Activated naive CD8-positive, alpha-beta T cell (primary cell): Measurements from ENCODE around the gene PCGF1.

ENCODE experiments used
- H3K27ac Mint-ChIP-seq: one replicate; pipeline ENCODE4 v1.8.0; 2021; ENCODE audit warnings: mixed read lengths
- H3K27me3 Mint-ChIP-seq: one replicate; pipeline ENCODE4 v1.8.0; 2021; ENCODE audit warnings: mixed read lengths
- H3K36me3 Mint-ChIP-seq: one replicate; pipeline ENCODE4 v1.8.0; 2021; ENCODE audit warnings: mixed read lengths
- H3K4me1 Mint-ChIP-seq: one replicate; pipeline ENCODE4 v1.8.0; 2021; ENCODE audit warnings: low read depth, mixed read lengths
- H3K4me3 Mint-ChIP-seq: one replicate; pipeline ENCODE4 v1.8.0; 2021; ENCODE audit warnings: mild to moderate bottlenecking, mixed read lengths
- H3K9me3 Mint-ChIP-seq: one replicate; pipeline ENCODE4 v1.8.0; 2021; ENCODE audit warnings: low read depth, mixed read lengths

Gene PCGF1

GRCh38 chr2:74548285-74548899, 40.9 kb upstream of the PCGF1 start:
- Mint-ChIP-seq H3K9me3 (no peaks in the 10 kb centered on the region), H3K27ac (no peak overlapping the region), H3K4me1 (peaks cover 8% of the 10 kb centered on the region), H3K4me3 (peak overlapping the region; percentile 87), H3K27me3 (peaks cover 33% of the 10 kb centered on the region), H3K36me3 (no peaks in the 10 kb centered on the region)

GRCh38 chr2:74546004-74546403, 38.5 kb upstream of the PCGF1 start:
- peaks cover 2% of the 10 kb centered on the region for H3K36me3 Mint-ChIP-seq
- H3K27me3 Mint-ChIP-seq: peaks cover 36% of the 10 kb centered on the region
- no peaks in the 10 kb centered on the region for H3K9me3 Mint-ChIP-seq
- H3K27ac Mint-ChIP-seq: no peak overlapping the region
- peaks cover 8% of the 10 kb centered on the region for H3K4me1 Mint-ChIP-seq
- no peak overlapping the region for H3K4me3 Mint-ChIP-seq

- peaks cover 28% of the 10 kb centered on the region for H3K27me3 Mint-ChIP-seq
- H3K27ac Mint-ChIP-seq: no peak overlapping the region
- no peaks in the 10 kb centered on the region for H3K9me3 Mint-ChIP-seq
Observed at GRCh38 chr2:74544634-74545033, 37.1 kb upstream of the PCGF1 start.

DNA sequence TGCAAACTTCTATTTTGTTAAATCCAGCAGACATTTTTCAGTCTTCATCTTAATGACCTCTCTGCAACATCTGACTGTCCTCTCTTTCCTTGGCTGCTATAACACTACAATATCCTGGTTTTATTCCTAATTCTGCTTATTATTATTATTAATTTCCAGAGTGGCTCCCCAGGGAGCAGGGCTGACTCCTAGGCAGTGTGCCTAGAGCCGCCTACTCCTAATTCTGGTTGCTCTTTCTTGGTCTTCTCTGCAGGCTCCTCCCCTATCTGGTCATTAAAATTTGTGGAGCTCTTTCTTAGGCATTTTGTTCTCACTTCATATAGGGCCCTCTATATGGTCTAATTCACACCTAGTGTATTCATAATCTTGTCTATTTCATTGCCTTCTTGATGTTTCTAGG, 35.5 kb upstream of the PCGF1 start:
- no peaks in the 10 kb centered on the region for H3K9me3 Mint-ChIP-seq
- no peaks in the 10 kb centered on the region for H3K4me1 Mint-ChIP-seq
- peaks cover 2% of the 10 kb centered on the region for H3K36me3 Mint-ChIP-seq
- no peak overlapping the region for H3K4me3 Mint-ChIP-seq
- H3K27me3 Mint-ChIP-seq: peaks cover 21% of the 10 kb centered on the region
- no peak overlapping the region for H3K27ac Mint-ChIP-seq

More at GRCh38 chr2:74544634-74545033, 37.1 kb upstream of the PCGF1 start:
- H3K4me1 Mint-ChIP-seq: peaks cover 7% of the 10 kb centered on the region
- H3K4me3 Mint-ChIP-seq: no peak overlapping the region
- peaks cover 2% of the 10 kb centered on the region for H3K36me3 Mint-ChIP-seq

DNA sequence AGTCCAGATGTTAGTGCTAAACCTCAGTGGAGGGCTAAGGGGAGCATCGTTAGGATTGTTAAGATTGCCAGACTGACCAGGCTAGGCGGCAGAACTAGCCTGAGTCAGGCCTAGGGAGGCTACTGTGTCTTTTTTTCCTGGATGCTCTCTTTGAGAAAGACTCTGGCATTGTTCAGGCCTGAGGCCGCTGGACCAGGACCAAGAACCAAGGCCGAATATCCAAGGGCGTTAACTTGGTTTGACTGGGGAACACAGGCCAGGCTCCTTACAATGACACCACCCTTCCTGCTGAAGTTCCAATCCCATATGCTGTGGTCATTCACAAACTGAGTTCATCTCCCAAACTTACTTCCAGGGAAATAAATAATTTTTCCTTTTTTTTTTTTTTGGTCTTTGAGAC, 32.8 kb upstream of the PCGF1 start:
- Mint-ChIP-seq H3K27ac (no peak overlapping the region), H3K4me1 (no peaks in the 10 kb centered on the region), H3K27me3 (peaks cover 15% of the 10 kb centered on the region), H3K36me3 (peaks cover 2% of the 10 kb centered on the region), H3K9me3 (no peaks in the 10 kb centered on the region), H3K4me3 (no peak overlapping the region)

DNA sequence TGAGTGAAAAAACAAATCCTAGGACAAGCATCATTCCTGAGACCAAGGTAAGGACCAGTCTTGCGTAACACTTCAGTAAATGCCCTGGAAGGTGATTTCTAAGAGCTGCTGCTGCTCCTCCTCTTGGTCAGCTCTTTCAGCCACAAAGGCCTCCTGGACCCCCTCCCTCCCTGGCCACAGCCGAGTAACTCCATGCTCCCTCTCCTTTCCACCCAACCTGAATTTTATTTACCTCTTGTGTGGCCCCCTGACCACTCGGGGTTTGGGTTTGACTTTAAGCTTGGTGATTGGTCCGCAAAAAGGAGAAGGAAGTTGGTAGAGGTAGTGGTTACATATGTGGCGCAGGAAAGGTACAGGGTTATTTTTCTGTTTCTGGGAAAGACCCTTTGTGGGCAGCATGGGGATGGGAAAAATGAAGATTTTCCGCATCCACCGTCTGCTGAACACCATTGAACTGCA, 31.4 kb upstream of the PCGF1 start:
- no peaks in the 10 kb centered on the region for H3K9me3 Mint-ChIP-seq
- no peak overlapping the region for H3K4me3 Mint-ChIP-seq
- no peaks in the 10 kb centered on the region for H3K4me1 Mint-ChIP-seq
- H3K27ac Mint-ChIP-seq: no peak overlapping the region
- peaks cover 2% of the 10 kb centered on the region for H3K36me3 Mint-ChIP-seq
- H3K27me3 Mint-ChIP-seq: peaks cover 11% of the 10 kb centered on the region

DNA sequence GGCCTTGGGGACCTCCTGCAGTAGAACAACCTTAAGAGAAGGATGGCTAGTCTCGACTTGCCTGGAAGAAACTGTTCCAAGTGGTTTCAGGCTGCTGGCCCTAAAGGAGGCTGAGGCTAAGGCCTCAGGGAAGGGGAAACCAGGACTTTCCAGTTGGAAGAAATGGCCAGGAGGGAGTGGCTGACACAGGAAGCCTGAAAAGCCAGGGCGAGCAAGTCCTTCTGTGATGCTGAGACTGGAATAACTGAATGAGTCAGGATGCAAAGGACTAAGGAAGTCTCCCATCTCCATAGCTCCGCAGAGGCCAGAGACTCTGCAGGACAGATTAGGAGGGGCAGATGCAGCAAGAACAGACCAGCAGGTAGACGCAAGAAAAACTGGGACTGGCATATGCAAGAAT, 29.6 kb upstream of the PCGF1 start:
- H3K9me3 Mint-ChIP-seq: no peaks in the 10 kb centered on the region
- H3K36me3 Mint-ChIP-seq: peaks cover under 1% of the 10 kb centered on the region
- H3K4me3 Mint-ChIP-seq: no peak overlapping the region
- H3K27ac Mint-ChIP-seq: no peak overlapping the region
- peaks cover 4% of the 10 kb centered on the region for H3K27me3 Mint-ChIP-seq
- H3K4me1 Mint-ChIP-seq: peaks cover 4% of the 10 kb centered on the region

- Mint-ChIP-seq H3K4me3 (no peak overlapping the region), H3K27ac (no peak overlapping the region), H3K36me3 (peaks cover 2% of the 10 kb centered on the region), H3K4me1 (peaks cover 10% of the 10 kb centered on the region), H3K27me3 (peaks cover 3% of the 10 kb centered on the region), H3K9me3 (no peaks in the 10 kb centered on the region)
Observed at GRCh38 chr2:74536166-74536950, 28.9 kb upstream of the PCGF1 start.

GRCh38 chr2:74535440-74535965, 28.0 kb upstream of the PCGF1 start:
- Mint-ChIP-seq H3K27me3 (peaks cover 3% of the 10 kb centered on the region), H3K4me3 (no peak overlapping the region), H3K4me1 (peaks cover 19% of the 10 kb centered on the region), H3K9me3 (no peaks in the 10 kb centered on the region), H3K27ac (no peak overlapping the region), H3K36me3 (peaks cover 2% of the 10 kb centered on the region)

DNA sequence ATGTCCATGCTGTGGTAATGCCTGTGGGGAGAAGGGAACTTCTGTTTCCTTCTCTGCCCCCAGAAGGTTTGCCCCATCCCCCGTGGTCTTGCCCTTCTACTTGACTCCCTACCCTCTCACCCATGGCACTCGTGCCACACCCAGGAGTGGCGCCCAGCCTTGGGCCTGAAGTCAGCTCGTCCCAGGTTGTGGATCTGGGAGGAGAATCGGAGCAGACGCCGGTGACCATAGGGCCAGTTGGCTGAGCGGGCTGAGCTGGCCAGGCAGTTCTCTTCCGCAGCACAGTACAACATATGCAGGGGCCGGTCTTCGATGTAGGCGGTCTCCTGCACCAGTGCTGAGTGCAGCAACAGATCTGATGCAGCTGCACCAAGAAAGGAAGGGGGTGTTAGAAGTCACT, 26.9 kb upstream of the PCGF1 start:
- peaks cover 3% of the 10 kb centered on the region for H3K27me3 Mint-ChIP-seq
- H3K36me3 Mint-ChIP-seq: peaks cover 2% of the 10 kb centered on the region
- H3K9me3 Mint-ChIP-seq: no peaks in the 10 kb centered on the region
- no peak overlapping the region for H3K27ac Mint-ChIP-seq
- H3K4me1 Mint-ChIP-seq: peaks cover 20% of the 10 kb centered on the region
- H3K4me3 Mint-ChIP-seq: no peak overlapping the region

DNA sequence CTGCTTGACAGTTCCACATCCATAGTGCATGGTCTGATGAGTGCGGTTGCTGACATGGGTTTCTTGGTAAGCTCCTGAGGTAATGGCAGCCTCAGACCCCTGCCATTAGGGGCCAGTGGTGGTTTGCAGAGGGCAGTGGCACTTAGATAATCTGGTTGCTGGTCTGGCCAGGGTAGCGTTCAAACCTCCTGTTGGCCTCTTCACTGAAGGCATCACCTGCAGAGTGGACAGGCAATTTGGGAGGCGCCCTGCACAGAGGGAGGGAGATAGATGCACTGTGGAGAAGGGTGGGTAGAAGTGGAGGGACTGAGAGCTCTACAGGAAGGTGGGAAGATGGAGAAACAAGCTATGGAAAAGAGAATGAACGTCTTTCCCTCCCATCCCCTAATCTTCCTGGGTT, 26.0 kb upstream of the PCGF1 start:
- Mint-ChIP-seq H3K4me3 (no peak overlapping the region), H3K27me3 (peaks cover 2% of the 10 kb centered on the region), H3K9me3 (no peaks in the 10 kb centered on the region), H3K36me3 (peaks cover 6% of the 10 kb centered on the region), H3K27ac (no peak overlapping the region), H3K4me1 (peaks cover 20% of the 10 kb centered on the region)

GRCh38 chr2:74532222-74532621, 24.7 kb upstream of the PCGF1 start:
- peak overlapping the region; percentile 7 for H3K27ac Mint-ChIP-seq
- no peaks in the 10 kb centered on the region for H3K9me3 Mint-ChIP-seq
- H3K27me3 Mint-ChIP-seq: no peaks in the 10 kb centered on the region
- H3K36me3 Mint-ChIP-seq: peaks cover 9% of the 10 kb centered on the region
- peaks cover 27% of the 10 kb centered on the region for H3K4me1 Mint-ChIP-seq
- H3K4me3 Mint-ChIP-seq: peak overlapping the region; percentile 63

DNA sequence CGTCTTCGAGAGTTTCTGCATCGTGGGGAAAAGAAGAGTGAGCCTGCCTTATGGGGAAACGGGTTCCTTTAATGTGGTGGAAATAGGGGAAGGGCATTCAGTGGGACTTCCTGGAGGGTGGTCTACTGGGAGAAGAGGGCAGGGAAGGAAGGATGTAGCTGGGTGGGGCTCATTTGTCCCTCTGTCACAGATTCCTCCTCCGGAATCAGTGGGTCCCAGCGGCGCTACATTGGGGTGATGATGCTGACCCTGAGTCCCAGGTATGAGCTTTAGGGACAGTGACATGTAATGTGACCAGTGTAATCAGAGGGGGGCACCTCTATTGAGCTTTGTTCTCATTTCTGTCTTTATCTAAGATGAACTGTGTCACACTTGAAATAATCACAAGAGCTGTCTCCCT, 24.2 kb upstream of the PCGF1 start:
- no peak overlapping the region for H3K27ac Mint-ChIP-seq

DNA sequence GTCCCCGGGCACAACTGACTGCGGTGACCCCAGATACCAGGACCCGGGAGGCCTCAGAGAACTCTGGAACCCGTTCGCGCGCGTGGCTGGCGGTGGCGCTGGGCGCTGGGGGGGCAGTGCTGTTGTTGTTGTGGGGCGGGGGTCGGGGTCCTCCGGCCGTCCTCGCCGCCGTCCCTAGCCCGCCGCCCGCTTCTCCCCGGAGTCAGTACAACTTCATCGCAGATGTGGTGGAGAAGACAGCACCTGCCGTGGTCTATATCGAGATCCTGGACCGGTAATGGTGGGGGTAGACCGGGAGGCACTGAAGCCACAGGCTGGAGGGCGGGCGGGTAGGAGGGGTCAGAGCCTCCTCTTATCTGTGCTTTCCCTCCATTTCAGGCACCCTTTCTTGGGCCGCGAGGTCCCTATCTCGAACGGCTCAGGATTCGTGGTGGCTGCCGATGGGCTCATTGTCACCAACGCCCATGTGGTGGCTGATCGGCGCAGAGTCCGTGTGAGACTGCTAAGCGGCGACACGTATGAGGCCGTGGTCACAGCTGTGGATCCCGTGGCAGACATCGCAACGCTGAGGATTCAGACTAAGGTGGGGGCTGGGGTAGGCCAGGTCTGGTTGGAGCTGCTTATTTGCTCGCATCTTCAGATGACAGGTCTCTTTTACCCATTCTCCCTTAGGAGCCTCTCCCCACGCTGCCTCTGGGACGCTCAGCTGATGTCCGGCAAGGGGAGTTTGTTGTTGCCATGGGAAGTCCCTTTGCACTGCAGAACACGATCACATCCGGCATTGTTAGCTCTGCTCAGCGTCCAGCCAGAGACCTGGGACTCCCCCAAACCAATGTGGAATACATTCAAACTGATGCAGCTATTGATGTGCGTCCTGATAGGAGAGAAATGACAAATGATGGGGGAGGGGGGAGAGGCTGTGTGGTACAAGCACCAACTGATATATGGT, 23.0 kb upstream of the PCGF1 start:
- H3K4me3 Mint-ChIP-seq: peak overlapping the region; percentile 98

More for the DNA sequence above, 24.2 kb upstream of the PCGF1 start:
- Mint-ChIP-seq H3K36me3 (peaks cover 12% of the 10 kb centered on the region), H3K4me3 (peak overlapping the region; percentile 98), H3K4me1 (peaks cover 29% of the 10 kb centered on the region), H3K9me3 (no peaks in the 10 kb centered on the region), H3K27me3 (no peaks in the 10 kb centered on the region)

More for the DNA sequence above, 23.0 kb upstream of the PCGF1 start:
- H3K36me3 Mint-ChIP-seq: peaks cover 18% of the 10 kb centered on the region
- no peaks in the 10 kb centered on the region for H3K9me3 Mint-ChIP-seq
- no peaks in the 10 kb centered on the region for H3K27me3 Mint-ChIP-seq
- H3K4me1 Mint-ChIP-seq: peaks cover 36% of the 10 kb centered on the region
- H3K27ac Mint-ChIP-seq: peak overlapping the region; percentile 92
